Muscle of arm (tissue), 12 donors: ENCODE results near the gene AGRP. TPM values are rescaled to one million over a fixed set of nuclear protein-coding genes. Genes with fewer than 3 reads are reported as not detected.

Source experiments
- DNase-seq: peaks from one replicate; pipeline ENCODE4 v3.0.0-alpha.2; 2013
- polyA plus RNA-seq, 12 donors: library from polyadenylated mRNA; unstranded; fragments of 120-200 nt; gene quantifications; one replicate each; pipeline ENCODE4 v1.2.1, GENCODE V29; 2013; ENCODE audit not compliant: insufficient read length in 12 of 12

The AGRP gene
- polyA plus RNA-seq, 12 donors = 0.25 to 0.59 (median 0.25) TPM; not detected in 9

DNA sequence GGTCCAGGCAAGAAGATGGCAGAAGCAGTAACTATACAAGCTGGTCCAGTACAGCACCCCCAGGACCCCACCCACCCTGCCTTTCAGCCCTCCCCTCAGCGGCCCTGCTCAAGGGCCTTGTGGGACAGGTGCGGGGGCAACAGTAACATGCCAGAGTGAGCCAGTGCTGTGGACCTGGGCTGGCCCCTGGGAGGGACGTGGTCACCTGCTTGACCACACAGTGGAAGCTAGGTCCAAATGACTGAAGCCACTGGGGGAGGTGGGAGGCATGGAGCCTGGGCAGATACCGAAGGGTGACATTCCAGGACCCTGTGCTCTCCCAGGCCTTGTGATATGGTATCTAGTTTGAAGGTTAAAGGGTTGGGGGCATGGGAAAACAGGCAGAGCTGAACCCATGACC, 19.7 kb downstream of the AGRP start:
- no peak for DNase-seq

DNA sequence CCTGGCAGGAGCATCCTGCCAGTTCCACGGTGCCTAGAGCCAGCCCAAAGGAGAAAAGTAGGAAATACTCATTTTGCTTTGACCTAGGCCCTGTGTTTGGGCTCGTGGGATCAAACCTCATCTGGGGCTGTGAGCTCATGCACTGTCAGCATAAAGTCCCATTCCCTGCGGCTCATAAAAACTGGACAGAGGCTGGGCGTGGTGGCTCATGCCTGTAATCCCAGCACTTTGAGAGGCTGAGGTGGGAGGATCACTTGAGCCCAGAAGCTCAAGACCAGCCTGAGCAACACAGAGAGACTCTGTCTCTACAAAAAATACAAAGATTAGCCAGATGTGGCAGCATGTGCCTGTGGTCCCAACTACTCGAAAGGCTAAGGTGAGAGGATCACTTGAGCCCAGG, 20.3 kb downstream of the AGRP start:
- no peak for DNase-seq

DNA sequence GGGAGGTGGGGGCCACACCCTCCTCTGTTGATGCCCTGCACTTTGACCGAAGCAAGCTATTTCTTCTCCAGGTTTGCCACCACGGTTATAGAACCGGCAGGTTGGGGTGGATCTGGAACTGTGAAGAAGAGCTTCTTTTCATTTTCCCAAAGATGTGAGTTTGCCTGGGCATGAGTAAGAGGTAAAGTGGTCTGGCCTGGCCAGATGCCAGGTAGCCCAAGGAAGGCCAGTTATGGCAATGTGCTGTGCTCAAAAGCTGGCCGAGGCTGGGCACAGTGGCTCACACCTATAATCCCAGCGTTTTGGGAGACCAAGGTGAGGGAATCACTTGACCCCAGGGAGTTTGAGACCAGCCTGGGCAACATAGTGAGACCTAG, 21.1 kb downstream of the AGRP start:
- DNase-seq = no peak

DNA sequence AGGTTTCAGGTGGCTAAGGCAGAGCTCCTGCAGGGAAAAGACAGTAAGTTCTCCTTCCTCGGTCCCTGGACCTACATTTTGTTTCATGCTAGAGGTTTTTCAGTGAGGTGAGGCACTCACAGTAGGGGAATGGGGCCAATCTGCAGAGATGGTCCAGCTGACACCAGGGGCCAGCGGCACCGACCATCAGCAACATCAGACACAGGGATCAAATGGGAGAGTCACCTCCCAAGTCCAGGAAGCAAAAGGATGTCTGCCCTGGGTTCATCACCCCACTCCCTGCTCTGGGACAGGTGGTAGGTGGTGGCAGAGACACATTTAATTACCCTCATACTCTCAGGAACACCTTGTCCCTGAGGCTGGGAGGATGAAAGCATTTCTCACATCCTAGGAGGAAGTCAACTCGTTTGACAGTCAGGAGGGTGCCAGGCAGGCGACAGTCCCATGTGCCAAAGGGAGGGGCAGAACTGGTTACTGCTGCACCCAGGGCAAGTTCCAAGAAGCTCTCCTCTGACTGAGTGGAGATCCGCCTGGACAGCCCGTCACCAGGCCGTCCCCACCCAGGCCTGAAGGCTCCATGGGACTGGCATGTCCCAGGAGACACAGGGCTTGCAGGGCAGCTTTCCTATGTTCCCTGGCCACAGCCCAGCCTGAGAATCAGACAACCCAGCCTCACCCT, 21.6 kb downstream of the AGRP start:
- DNase-seq = no peak

DNA sequence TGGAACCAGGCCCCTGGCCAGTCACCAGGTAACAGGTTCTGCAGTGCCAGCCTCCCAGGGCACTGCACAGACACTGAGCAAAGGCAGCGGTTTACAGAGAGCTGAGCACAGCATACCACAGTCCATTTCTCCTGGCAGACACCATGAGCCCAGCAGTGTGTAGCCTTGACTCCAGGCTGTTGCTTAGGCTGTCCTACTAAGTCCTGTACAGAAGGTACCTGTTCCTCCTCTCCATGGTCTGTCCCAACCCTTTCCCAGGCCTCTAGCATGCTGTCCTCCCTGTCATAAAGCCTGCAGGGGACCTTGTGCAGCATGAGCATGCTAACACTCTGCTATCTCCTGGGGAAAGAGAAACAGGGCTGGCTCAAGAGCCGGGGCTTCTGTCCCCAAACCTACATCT, 22.4 kb downstream of the AGRP start:
- no peak for DNase-seq

DNA sequence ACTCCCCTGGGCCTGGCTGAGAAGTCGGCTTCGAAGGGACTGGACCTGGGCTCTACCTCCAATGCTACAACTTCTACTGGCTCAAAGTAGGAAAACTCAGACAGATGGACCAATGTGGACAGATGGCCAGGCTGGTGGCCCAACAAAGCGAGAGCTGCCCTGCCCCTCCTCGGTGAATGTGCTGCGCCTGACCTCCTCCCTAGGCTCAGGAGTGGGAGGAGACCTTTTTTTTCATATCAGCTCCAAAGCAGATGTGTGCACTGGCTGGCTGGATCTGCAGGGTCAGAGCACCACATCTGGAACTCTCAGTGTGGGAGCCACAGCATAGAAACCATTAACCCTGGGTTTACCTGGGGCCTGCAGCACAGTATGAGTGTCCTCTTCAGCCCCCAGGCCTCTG, 23.2 kb downstream of the AGRP start:
- DNase-seq = peak; percentile 37

DNA sequence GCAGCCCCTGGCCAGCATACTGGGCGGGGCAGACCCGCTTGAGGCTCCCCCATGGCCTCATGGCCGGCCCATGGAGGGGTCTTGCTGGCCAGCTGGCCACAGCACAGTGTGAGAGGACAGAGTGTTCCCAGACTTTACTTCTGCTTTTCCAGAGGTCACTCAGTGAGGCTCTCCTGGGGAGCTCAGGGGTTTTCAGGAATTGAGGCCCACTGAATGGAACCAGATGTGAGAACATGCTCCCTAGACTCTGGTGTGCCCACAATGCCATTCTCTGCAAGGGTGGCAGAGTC, 23.5 kb downstream of the AGRP start:
- peak; percentile 55 for DNase-seq

DNA sequence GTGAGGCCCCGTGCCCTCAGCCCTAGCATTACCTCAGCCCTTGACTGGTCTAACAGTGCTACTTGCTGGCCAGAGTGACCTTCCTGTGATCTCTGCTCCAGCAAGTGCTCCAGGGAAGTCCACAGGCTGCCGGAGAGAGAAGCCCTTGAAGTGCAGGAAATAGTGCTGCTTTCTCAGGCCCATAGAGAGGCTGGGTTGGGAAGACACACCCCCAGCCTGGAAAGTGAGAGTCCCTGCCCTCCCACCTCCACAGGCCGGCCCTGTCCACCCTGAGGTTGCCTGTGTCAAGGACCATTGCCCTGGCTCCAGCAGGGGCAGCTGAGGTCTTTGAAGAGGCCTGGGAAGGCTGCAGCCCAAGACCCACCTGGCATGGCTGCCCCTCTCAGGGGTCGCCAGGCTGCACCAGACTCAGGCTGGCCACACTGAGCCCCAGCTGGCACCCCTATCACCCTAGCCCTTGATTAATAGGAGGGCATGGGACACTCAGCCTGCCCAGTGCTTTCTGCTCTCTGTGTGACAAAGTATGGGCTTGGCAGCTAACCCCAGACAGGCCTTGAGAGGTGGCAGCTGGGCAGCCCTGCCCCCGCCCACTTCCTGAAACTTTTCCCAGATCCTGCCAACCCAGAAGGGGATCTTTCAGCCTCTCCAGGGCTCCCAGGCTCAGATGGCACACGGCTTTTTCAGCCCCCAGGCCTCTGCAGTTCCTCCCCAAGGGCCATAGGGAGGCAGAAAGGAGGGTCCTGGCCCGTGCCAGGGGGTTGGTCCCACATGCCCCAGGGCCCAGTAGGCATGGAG, 24.1 kb downstream of the AGRP start:
- peak; percentile 48 for DNase-seq

DNA sequence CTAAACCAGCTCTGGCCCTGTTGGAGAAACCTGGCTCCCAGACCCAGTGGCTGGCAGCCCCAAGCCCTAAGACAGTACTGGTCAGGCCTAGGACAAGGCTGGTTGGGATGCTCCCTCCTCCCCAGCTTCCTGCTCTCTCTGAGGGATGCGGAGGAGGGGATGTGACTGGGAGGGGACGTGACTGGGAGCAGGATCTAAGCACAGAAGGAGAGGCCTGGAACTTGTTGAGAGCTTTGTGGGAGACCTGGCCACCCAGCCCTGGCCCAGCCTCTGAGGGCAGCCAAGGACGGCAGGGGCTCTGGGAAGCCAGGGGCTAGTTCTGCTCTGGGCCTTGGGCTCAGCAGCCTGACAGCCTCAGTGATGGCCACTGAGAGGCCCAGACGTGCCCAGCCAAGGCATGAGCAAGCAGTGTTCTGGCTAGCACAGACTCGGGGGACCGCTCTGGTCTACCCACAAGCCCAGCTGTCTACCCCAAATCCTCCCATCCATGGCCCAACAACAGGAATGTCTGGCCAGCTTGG, 25.2 kb downstream of the AGRP start:
- no peak for DNase-seq

DNA sequence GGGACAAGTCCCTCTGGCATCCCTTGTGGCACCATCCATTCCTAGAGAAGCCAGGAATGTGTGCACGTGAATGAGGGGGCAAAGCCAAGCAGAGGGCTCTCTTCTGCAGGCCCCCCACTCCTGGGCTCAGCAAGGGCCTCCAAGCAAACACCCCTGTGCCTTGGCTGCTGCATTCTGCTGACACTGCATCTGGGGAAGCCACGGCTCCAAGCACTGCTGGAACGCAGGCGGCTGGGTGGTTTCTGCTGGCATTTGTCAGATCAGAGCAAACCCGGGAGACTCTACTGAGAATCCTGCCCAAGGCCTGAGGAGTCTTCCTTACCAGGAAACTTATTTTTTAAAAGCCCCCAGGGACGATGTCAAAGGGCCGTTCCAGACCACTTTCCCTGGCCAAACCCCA, 25.7 kb downstream of the AGRP start:
- no peak for DNase-seq

DNA sequence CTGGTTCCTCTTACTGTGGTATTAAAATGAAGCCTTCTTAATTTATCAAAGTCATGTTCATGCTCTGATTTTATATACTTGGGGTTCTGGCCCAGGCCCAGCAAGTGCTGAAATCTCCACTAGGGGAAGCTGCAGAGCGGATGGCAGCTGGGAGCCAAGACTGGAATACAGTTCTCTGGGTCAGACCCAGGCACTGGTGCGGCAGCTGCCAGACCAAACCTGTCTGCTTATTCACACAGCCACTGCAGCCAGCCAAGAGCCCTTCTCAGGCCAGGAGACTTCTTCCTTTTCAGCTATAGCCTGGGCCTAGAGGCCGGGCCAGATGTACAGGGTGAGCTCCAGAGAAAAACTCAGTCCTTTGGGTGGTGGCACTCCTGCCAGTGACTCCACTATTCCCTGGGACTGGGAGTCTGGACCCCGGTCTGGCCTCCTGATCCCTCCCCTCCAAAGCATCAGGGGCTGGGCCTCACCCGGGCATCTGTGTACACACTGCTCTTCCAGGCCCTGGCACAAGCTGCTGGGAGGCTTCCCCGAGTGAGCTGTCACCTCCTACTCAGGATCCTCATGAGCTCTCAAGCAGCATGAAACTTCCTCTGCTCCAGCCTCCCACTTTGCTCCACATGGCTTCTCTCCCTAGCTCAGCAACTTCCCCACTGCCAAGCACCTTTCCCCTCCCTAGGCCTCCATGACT, 26.8 kb downstream of the AGRP start:
- peak; percentile 45 for DNase-seq

DNA sequence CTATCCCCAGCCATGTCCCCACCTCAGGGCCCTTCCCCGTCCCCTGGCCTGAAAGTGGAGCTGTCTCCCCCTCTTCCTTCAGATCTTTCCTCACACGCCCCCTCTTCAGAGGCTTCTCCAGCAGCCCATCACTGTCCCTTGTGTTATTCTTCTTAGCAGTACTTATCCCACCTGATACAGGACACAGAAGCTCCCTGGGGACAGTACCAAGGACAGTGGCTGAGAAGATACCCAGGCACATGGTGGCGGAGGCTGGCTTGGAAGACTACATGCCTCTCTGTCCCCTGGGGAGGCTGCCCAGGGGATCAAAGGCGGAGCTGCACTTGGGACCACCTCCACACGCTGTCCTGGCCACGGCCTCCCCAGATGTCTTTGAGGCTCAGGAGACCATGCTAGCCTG, 28.5 kb downstream of the AGRP start:
- DNase-seq = no peak

DNA sequence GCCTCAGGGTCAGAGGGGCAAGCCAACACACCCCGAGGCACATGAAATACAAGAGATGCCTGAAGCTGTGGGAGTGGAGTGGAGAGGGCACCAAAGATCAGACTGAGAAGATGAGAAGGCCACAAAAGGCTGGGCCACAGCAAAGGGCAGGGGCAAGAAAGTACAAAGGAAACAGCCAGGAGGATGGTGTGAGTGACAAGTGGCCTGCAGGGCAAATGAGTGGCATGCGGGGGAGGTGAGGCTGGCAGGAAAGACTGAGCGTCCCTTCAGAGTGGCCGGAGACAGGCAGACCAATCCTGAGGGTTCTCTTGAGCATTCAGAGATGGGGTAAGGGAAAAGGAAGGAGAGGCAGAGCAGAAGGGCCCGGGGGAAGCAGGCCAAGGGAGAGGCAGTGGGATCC, 29.2 kb downstream of the AGRP start:
- no peak for DNase-seq

DNA sequence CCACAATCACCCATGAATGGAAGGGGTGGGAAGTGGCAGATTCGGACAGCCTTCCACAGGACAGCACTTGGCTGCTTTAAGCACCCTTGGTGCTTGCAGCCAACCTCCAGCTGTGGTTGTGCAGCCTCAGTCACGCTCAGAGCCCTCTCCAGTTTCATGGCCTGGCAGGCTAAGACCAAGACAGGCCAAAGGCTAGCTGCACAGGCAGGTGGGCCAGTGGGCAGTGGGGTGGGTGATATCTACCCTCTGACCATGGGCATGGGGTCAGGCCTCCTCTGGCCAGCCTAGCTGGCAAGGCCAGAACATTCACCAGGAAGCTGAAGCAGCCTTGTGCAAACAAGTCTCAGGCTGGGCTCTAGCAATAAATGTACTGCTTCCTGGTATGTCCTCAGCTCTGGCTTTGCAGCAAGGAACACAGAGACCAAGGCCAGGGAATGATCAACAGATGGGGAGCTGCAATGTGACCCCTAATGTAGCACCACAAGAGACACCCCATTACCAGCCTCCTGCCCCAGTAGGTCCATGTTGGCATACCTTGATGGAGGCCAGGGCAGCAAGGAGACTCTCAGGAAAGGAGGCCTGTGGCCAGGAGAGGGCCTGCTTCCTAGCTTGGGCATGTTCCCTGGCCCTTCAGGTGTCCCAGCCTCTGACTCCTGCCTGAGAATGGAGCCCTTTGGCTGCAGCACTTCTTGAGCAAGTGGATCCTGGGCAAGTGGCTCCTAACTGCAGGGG, 31.5 kb downstream of the AGRP start:
- no peak for DNase-seq

DNA sequence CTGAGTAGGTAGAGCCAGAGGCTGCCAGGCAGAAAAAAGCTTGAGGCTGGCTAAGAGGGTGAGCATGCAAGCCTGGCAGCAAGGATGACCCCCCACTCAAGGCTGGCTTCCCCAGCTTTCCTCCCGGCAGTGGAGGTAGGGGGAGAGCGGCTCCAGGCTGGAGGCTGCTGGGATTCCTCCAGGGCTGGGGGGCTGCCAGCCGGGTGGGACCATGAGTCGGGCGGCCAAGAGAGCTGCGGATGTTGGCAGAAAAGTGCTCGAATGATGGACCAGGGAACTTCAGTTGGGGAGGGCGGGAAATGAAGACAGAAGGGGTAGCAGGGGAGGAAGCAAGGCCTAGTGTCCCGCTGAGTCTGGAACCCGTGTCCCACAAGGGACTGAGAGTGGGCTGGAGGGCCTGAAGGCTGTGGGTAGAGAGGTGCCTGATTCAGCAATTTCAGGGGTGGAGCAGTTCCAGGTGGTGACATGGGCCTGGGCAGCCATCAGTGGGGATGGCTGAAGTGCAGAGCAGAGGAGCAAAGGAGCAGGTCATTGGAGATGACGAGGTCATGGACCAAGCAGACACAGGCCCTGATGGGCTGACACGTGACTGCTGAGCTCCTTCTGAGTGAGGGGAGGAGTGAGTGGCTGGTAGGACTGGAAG, 32.2 kb downstream of the AGRP start:
- no peak for DNase-seq

DNA sequence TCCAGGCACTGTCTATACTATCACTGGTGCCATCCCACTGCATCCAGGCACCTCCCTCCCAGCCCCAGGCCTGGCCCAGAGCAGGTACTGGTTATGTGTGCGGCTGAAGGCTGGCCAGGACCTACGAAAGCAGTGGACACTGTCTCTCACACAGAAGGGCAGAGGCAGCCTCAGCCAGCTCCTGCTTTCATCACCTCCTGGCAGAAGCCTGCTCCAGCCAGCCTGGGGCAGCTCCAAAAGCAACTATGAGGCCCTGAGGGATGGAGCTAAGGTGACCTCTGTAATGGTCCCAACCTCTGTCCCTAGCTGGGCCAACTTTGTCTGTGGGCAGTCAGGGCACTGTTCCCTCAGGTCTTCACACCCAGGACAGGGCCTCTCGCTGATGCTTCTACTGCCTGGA, 33.6 kb downstream of the AGRP start:
- DNase-seq = no peak

DNA sequence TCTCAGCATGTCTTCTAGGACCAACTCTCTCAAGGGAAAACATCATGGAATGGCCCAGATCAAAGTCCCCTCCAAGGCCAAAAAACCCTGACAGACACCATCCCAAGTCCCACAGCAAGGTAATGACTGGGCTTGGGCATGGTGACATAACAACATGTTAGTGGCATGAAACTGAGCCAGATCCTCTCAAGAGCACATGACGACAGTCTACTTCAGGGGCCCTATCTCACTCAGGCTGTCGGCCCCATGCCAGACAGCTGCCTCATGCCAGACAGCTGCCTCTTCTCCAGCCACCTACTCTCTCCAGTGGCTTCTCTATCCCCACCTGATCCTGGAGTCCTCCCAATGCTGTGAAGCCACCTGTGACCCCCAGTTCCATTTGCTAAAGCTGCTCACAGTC, 34.0 kb downstream of the AGRP start:
- DNase-seq = no peak

DNA sequence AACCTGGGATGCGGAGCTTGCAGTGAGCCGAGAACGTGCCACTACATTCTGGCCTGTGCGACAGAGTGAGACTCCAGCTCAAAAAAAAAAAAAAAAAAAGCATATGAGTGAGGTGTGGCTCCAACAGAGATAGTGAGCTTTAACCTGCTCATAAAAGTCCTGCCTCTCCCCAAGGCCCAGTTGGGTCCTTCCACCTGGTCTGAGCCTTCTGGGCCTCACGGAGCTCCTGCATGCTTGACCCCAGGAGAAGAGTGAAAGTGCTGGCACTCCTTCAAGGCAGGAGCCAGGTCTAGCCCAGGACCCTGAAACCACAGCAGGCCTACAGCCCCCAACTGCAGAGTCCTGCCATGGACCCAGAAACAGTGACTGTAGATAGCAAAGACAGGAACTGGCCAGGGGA, 34.8 kb downstream of the AGRP start:
- DNase-seq = no peak

DNA sequence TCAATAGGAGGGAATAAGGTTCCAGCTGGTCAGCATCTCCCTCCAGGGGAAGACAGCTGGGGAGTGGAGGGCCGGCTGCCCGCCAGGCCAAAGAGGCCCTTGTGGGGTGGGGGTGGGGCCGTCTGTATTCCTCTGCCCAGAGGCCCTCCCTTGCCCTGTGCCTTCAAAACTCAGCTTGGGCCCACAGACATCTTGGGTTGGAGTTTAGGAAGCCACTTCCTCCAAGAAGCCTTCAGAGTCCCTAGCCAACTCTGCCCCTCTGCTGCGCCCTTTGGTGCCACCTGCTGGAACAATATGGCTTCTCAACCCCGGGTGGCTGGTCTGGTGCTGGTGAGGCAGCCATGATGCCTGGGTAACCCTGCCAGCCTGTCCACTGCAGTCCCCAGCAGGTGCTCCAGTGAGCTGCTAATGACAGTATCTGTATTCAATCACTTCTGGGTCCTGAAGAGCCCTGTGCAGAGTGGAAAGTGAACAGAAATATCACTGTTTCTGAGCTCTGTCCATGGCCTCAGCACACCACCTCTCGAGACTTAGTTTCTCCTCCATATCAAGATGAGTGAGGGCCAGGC, 35.8 kb downstream of the AGRP start:
- no peak for DNase-seq

DNA sequence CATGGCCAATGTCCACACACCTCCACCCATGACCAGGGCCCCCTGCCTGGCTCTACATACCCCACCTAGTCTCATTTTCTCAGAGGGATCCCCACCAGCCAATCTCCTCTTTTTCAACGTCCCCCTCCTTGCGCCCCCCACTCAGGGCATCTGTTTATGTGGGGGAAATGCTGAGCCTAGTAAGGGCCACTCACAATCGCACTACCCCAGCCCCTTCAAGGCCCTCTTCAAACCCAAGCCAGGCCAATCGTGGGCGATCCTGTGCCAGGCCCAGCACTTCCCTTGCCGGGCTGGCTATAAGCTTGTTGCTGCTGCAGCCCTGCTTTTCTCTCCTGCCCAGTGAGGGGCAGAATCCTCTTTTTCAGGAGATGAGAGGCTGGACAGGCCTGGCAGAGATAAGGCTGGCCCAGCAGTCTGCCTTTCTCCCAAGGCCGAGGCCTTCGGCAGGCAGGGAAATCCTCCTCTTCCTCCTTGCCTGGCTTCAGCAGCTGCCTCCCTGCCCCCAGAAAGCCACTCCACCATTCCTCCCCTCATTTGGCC, 36.3 kb downstream of the AGRP start:
- no peak for DNase-seq
